Activated gamma-delta T cell (primary cell): ENCODE measurements around the gene OR5M10.
"Not testable (repeated sequence)": the region's sequence is repeated elsewhere in the genome, so short reads cannot be mapped to it uniquely, and the experiment has no call there.

Experiments
- DNase-seq: peaks from one replicate; lab custom pipeline; 2025; lab: John Stamatoyannopoulos, UW
- total RNA-seq, 2 donors: gene quantifications; one replicate each; lab custom pipeline; 2026; lab: John Stamatoyannopoulos, UW

Gene OR5M10
- 0 reads per million in 2 donors for total RNA-seq

DNA sequence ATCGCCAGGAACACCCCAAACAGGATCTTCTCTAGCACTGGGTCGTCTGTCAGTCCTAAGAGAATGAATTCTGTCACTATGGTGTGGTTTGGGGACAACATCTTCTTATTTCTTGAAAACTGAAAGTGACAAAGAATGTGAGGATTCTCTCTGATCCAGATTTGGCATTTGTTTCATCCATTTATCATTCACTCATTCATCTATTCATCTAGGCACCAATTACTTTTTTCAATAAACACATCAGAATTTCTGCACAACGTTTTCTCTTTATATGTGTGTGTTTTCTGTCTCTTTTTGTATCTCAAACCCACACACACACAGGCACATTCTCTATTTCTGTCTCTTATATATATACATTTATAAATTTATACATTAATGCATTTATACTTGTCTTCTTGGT lies at the start of gene OR5M10:
Gene OR5M10, minus strand, starts transcription at position 101 of the 400 bp plus-strand sequence. Its CDS starts 0 bp downstream, at position 101.
- DNase-seq = no peak

DNA sequence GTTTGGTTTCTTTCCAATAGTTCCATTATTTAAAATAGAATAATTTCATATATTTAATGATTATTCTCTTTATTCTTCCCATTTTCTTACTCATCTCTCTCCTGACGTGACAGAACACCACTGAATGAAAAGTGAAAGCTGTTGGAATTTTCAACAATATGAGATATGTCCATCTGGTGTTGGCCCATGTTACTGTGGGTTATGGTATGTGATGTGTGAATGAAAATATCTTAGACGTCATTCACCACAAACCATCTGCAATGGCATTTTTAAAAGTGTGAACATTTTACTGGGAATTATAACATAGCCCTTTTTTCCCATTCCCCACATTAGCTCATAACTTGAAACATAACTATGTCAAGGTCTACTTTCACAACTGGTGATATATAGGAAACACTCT lies 48.4 kb upstream of the OR5M10 start:
- no peak for DNase-seq

DNA sequence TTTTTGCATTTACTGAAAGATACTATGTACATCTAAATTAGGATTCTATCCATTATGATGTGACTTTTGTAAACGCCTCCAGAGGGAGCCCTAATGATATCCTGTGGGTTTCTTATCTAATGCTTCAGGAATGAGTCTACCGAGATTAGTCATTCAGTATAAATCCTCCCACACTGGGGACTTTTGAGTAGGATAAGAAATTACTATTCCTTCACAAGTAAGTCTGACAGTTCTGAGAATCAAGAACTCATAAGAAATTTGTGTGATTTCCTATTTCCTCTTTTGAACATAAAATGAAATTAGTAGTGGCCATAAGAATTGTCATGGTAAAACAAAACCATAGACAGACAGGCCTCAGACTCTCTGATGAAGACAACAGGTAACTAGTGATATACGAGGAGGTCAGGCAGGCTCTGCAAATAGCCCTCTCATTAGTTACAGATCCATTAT lies 47.2 kb upstream of the OR5M10 start:
- no peak for DNase-seq

DNA sequence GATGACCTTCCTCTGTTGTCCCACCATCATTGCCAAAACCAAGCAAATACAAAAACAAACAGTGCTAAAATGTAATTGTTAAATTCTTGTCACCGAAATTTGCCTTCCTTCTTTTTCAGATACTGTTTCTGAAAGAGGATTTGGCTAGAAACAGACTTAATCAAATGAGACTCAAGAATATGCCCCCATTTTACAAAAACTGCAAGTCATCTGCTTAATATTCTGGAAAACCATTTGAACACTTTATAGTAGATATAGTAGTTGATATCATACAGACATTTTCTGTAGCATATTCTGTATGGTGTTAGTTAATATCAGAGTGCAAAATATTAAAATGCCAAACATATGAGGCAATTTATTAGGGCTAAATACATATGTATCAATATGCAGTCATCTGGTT lies 33.7 kb upstream of the OR5M10 start:
- no peak for DNase-seq

GRCh38 chr11:56592088-56592717 lies 14.7 kb upstream of the OR5M10 start:
- peak; percentile 0 for DNase-seq

DNA sequence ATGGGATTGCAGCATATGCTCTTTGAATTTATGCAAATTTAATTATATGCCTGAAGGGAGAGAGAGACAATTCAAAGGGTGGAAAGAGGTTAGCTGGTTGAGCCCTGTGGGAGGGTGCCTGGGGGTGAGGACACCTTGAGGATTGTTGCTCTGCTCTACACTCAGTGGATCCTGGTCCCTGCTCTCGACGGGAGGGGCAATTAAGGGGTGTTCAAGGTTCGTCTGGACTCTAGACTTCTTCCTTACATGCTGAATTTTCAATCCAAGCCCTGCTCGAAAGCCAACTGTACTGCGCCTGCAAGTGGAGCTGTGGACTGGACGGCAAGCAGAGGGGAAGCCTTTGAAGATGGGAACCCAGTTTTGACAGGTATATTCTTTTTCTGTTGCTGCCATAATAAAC lies 18.9 kb downstream of the OR5M10 start:
- no peak for DNase-seq

- DNase-seq = not testable (repeated sequence)
These were observed 22.8 kb downstream of the OR5M10 start for GRCh38 chr11:56554691-56555090.

DNA sequence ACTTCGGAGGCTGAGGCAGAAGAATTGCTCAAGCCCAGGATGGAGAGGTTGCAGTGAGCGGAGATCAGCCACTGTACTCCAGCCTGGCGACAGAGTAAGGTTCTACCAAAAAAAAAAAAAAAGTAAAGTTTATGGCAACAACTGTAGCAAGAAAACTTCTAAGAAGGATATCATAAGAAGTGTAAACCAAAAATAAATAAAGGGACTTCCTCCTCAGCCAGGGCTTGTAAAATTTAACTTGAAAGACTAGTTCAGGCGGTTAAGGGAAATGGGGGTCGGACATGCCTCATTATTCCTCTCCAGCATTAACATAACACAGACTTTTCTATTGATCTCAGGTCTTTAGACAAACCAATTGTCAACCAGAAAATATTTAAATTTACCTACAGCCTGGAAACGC lies 32.0 kb downstream of the OR5M10 start:
- no peak for DNase-seq

- DNase-seq = no peak
These were observed 33.8 kb downstream of the OR5M10 start for GRCh38 chr11:56543739-56544138.

DNA sequence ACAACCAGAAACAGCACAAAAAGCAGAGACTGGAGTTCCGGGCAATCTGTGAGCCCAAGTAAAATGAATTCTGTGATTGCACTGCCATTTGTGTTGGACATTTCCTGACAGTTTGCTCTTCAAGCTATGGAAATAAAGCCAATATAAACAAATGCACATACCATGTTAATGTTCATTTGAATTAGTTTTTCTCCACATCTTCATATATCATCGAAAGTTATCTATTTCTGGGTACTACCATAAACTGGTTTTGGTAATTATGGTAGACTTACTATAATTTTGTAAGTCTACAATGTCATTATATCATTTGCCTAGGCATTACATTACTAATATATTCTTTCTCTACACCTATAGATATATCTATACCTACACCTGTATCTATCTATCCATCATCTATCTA lies 34.4 kb downstream of the OR5M10 start, which contains the start of gene OR5M11:
Gene OR5M11, minus strand, starts transcription at position 101 of the 400 bp plus-strand sequence. Its CDS starts 0 bp downstream, at position 101.
- no peak for DNase-seq

- DNase-seq = no peak
These were observed 44.3 kb downstream of the OR5M10 start for GRCh38 chr11:56533054-56533740.

DNA sequence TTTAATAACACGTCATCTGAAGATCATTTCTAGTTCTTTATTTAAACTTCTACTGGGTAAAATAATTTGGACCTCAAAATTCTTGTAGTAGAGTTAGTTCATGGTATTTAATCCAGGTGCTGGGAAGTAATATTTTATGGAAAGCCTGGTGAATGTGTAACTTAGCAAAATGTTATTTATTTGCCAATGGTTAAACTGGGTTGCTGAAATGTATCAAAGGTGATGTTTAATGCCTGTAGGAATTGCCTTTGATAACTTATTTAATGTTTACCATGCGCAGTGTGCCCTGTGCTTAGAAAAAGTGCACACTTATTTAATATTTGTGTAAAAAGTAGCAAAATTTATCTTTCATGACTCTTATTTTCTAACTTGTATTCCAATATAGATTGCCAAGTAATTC lies 45.7 kb downstream of the OR5M10 start:
- no peak for DNase-seq
